Measurements from ENCODE around the gene WDR20. TPM values are rescaled to one million over a fixed set of nuclear protein-coding genes. Genes with fewer than 3 reads are reported as not detected.

The WDR20 gene
- total and polyA plus RNA-seq, 7 donors: 11.4 to 26.8 (median 20.6) TPM

- WGBS, 3 donors: 82 to 87% (median 83%) methylated on average over 9 of the region's 9 CpGs
- Histone ChIP-seq H3K4me3 (no peak overlapping the region), H3K27ac (no peak overlapping the region), H3K27me3 (ENCODE audit: insufficient read depth in 3 of 3, low read length in 2 of 3) (no peaks in the 10 kb centered on the region), H3K36me3 (ENCODE audit: insufficient read depth in 1 of 2, low read depth in 1 of 2) (no peaks in the 10 kb centered on the region), H3K9me3 (no peaks in the 10 kb centered on the region), H3K4me1 (no peaks in the 10 kb centered on the region)
- ATAC-seq (no peak), DNase-seq (no peak)
- intact Hi-C loops (cut with DNase I): no loop called here
- TF ChIP-seq, protein P1, sequence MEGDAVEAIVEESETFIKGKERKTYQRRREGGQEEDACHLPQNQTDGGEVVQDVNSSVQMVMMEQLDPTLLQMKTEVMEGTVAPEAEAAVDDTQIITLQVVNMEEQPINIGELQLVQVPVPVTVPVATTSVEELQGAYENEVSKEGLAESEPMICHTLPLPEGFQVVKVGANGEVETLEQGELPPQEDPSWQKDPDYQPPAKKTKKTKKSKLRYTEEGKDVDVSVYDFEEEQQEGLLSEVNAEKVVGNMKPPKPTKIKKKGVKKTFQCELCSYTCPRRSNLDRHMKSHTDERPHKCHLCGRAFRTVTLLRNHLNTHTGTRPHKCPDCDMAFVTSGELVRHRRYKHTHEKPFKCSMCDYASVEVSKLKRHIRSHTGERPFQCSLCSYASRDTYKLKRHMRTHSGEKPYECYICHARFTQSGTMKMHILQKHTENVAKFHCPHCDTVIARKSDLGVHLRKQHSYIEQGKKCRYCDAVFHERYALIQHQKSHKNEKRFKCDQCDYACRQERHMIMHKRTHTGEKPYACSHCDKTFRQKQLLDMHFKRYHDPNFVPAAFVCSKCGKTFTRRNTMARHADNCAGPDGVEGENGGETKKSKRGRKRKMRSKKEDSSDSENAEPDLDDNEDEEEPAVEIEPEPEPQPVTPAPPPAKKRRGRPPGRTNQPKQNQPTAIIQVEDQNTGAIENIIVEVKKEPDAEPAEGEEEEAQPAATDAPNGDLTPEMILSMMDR (IDR thresholded peaks at IDR 0.05): no peak
Measured at GRCh38 chr14:102255401-102256190, 115.9 kb downstream of the WDR20 start.

- H3K27me3 ChIP-seq (ENCODE audit: insufficient read depth in 3 of 3, low read length in 2 of 3): no peaks in the 10 kb centered on the region
- WGBS, 3 donors: 78 to 84% (median 78%) methylated on average over 9 of the region's 9 CpGs
- H3K36me3 ChIP-seq (ENCODE audit: insufficient read depth in 1 of 2, low read depth in 1 of 2): no peaks in the 10 kb centered on the region
- TF ChIP-seq, protein P1 (IDR thresholded peaks at IDR 0.05): no peak
- DNase-seq (no peak), ATAC-seq (no peak)
- intact Hi-C loops (cut with DNase I): no loop called here
- H3K27ac ChIP-seq: no peak overlapping the region
- no peak overlapping the region for H3K4me3 ChIP-seq
- no peaks in the 10 kb centered on the region for H3K9me3 ChIP-seq
- H3K4me1 ChIP-seq: no peaks in the 10 kb centered on the region
Measured at GRCh38 chr14:102256716-102257115, 117.0 kb downstream of the WDR20 start.

DNA sequence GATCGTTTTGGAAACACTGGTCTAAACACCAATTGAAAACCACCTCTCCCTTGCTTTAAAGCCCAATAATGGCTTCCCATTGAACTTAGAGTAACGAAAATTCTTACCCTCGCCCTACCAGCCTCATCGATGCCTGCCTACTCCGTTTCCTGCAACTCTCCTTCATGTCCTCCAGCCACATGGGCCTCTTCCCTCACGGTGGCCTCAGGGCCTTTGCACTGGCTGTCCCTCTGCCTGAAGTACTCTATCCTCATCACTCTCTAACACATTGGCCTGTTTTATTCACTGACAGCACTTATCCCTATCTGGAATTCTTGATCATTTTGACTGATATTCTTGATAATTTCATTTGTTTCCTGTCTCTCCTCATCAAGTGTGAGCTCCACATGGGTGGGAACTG lies 118.4 kb downstream of the WDR20 start:
- 94 to 97% (median 96%) methylated on average over 6 of the region's 6 CpGs for WGBS, 3 donors
- Histone ChIP-seq H3K36me3 (ENCODE audit: insufficient read depth in 1 of 2, low read depth in 1 of 2) (no peaks in the 10 kb centered on the region), H3K27ac (no peak overlapping the region), H3K27me3 (ENCODE audit: insufficient read depth in 3 of 3, low read length in 2 of 3) (no peaks in the 10 kb centered on the region), H3K4me3 (no peak overlapping the region), H3K9me3 (no peaks in the 10 kb centered on the region), H3K4me1 (no peaks in the 10 kb centered on the region)
- ATAC-seq: no peak
- TF ChIP-seq, protein P1 (IDR thresholded peaks at IDR 0.05): no peak
- intact Hi-C loops (cut with DNase I): no loop called here
- no peak for DNase-seq

Other genes with a start within 250 kb of the WDR20 start
- gene DYNC1H1, start 175.3 kb upstream of the WDR20 start, total RNA-seq: 100 to 1,000 TPM; 332 to 634 (median 549) TPM
- gene DYNC1H1, start 175.3 kb upstream of the WDR20 start, polyA plus RNA-seq: 100 to 1,000 TPM; 117 to 306 (median 228) TPM
- 100 to 1,000 TPM; 398 to 659 (median 540) TPM for gene HSP90AA1, start 52.9 kb upstream of the WDR20 start, total RNA-seq
- 1,000 to 10,000 TPM in 1 of 3 donors, 100 to 1,000 TPM in 2; 523 to 1,480 (median 614) TPM for gene HSP90AA1, start 52.9 kb upstream of the WDR20 start, polyA plus RNA-seq
- gene MOK, start 165.3 kb downstream of the WDR20 start, total RNA-seq: 1 to 10 TPM; 1.8 to 3.4 (median 2.1) TPM
- gene MOK, start 165.3 kb downstream of the WDR20 start, polyA plus RNA-seq: 10 to 100 TPM in 1 of 3 donors, 1 to 10 TPM in 2; 3.4 to 11.1 (median 4.5) TPM
- gene ZNF839, start 179.8 kb downstream of the WDR20 start, total RNA-seq: 10 to 100 TPM in 3 of 4 donors, 1 to 10 TPM in 1; 8.5 to 18.2 (median 12.3) TPM
- 1 to 10 TPM; 4.6 to 10.0 (median 7.2) TPM for gene ZNF839, start 179.8 kb downstream of the WDR20 start, polyA plus RNA-seq
- 10 to 100 TPM; 27.8 to 40.1 (median 32.5) TPM for gene CINP, start 223.0 kb downstream of the WDR20 start, total RNA-seq
- 10 to 100 TPM; 22.5 to 42.4 (median 35.9) TPM for gene CINP, start 223.0 kb downstream of the WDR20 start, polyA plus RNA-seq
- 10 to 100 TPM; 12.9 to 22.5 (median 18.4) TPM for gene TECPR2, start 223.0 kb downstream of the WDR20 start, total RNA-seq
- gene TECPR2, start 223.0 kb downstream of the WDR20 start, polyA plus RNA-seq: 10 to 100 TPM in 1 of 3 donors, 1 to 10 TPM in 2; 5.7 to 19.9 (median 5.9) TPM

All from psoas muscle (tissue), 8 donors.